Measurements from ENCODE around the gene PTPRCAP. TPM values are rescaled to one million over a fixed set of nuclear protein-coding genes. Genes with fewer than 3 reads are reported as not detected.

The PTPRCAP gene
- total and polyA plus RNA-seq, 9 of the 15 experiments (the other 6 are each of a cell fraction or from before 2014, with no cell fraction given) = 0.22 to 2.0 (median 1.1) TPM; not detected in 4

- ChIA-PET POLR2A (interaction anchor here (0.6 to 1.6 kb wide), 4 partner anchors 8 to 19 kb away, joined by 3 to 6 read pairs (median 4); partner anchors contain the start of gene RPS6KB2), CTCF (ENCODE audit: low intra/inter-chr PET ratio) (no interaction called here)
- in situ Hi-C loops (cut with MboI) (no loop called here), intact Hi-C loops (cut with micrococcal nuclease) (no loop called here)
- Histone ChIP-seq H3K27me3 (ENCODE audit: control insufficient read depth in 2 of 2, insufficient read depth in 2 of 2, low read length in 2 of 2) (no peaks in the 10 kb centered on the region), H3K79me2 (ENCODE audit: control insufficient read depth, insufficient read depth, low read length) (no peaks in the 10 kb centered on the region), H2AFZ (ENCODE audit: low read depth, low read length) (no peak overlapping the region), H3K27ac (ENCODE audit: extremely low read depth, low read depth, low read length) (no peak overlapping the region), H3K4me2 (ENCODE audit: insufficient read depth, low read length) (no peak overlapping the region), H4K20me1 (replicated peaks; ENCODE audit: control insufficient read depth, insufficient read depth, low read length) (no peaks in the 10 kb centered on the region; the same call in 1 of the 2 replicates), H3K36me3 (ENCODE audit: control insufficient read depth, insufficient read depth, low read length) (no peaks in the 10 kb centered on the region), H3K9ac (ENCODE audit: insufficient read depth in 1 of 2, low read depth in 2 of 2, low read length in 2 of 2) (peak overlapping the region in 1 of 2 experiments; percentile 65; a peak in 2 of 4 replicates), H3K9me3 (replicated peaks; ENCODE audit: control insufficient read depth, insufficient read depth, low read depth, low read length) (no peaks in the 10 kb centered on the region), H3K9me1 (ENCODE audit: control insufficient read depth, insufficient read depth, low read length) (no peaks in the 10 kb centered on the region), H3K4me3 (no peak overlapping the region), H3K4me1 (replicated peaks in 1 of 2; ENCODE audit: control insufficient read depth in 2 of 2, insufficient read depth in 2 of 2, low read length in 2 of 2) (peaks cover 21 to 71% of the 10 kb centered on the region in 2 experiments)
- FAIRE-seq (no peak), ATAC-seq (no peak), DNase-seq (ENCODE audit: extremely low read depth in 1 of 4, low spot score in 3 of 4) (no peak)
- TF ChIP-seq POLR2G (IDR thresholded peaks at IDR 0.05; ENCODE audit: low read depth, low read length) = peak; percentile 31; the same call in 1 of the 2 replicates
- TF ChIP-seq, protein P1, sequence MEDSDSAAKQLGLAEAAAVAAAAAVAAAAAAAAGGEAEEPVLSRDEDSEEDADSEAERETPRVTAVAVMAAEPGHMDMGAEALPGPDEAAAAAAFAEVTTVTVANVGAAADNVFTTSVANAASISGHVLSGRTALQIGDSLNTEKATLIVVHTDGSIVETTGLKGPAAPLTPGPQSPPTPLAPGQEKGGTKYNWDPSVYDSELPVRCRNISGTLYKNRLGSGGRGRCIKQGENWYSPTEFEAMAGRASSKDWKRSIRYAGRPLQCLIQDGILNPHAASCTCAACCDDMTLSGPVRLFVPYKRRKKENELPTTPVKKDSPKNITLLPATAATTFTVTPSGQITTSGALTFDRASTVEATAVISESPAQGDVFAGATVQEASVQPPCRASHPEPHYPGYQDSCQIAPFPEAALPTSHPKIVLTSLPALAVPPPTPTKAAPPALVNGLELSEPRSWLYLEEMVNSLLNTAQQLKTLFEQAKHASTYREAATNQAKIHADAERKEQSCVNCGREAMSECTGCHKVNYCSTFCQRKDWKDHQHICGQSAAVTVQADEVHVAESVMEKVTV (CRISPR knock-in tag; IDR thresholded peaks at IDR 0.05) = no peak
- whole genome bisulfite sequencing (ENCODE audit: insufficient coverage, low coverage, missing lambda C conversion rate) = 56% methylated on average over 12 of the region's 24 CpGs
- no TSS peak for BruUV-seq (replicated peaks)
Measured at GRCh38 chr11:67409261-67409666, 28.2 kb downstream of the PTPRCAP start.
